H9 (cell line): Measurements from ENCODE around the gene FRYL. TPM values are rescaled to one million over a fixed set of nuclear protein-coding genes. Genes with fewer than 3 reads are reported as not detected.

Source experiments
- DNase-seq: peaks from one replicate; pipeline ENCODE4 v3.0.0-alpha.2; 2017
- H2AFZ ChIP-seq: one replicate; pipeline ENCODE4 v1.6.1; 2013; ENCODE audit warnings: mild to moderate bottlenecking, low read length, control low read depth, moderate library complexity
- H2AK5ac ChIP-seq: 2 replicates; pipeline ENCODE4 v1.6.1; 2013; ENCODE audit warnings: low read length, control low read depth, mixed read lengths; ENCODE audit not compliant: insufficient read length
- H2BK120ac ChIP-seq: one replicate; pipeline ENCODE4 v1.6.1; 2013; ENCODE audit warnings: low read depth, mild to moderate bottlenecking, low read length, control low read depth, inconsistent platforms; ENCODE audit not compliant: poor library complexity, severe bottlenecking
- H2BK12ac ChIP-seq: 2 replicates; pipeline ENCODE4 v1.6.1; 2013; ENCODE audit warnings: low read length, control low read depth, mixed read lengths, low read depth; ENCODE audit not compliant: insufficient read length
- H2BK15ac ChIP-seq: 2 replicates; pipeline ENCODE4 v1.6.1; 2013; ENCODE audit warnings: low read depth, low read length, control low read depth
- H2BK20ac ChIP-seq: one replicate; pipeline ENCODE4 v1.6.1; 2013; ENCODE audit warnings: low read depth, mild to moderate bottlenecking, low read length, control low read depth, inconsistent platforms; ENCODE audit not compliant: poor library complexity, severe bottlenecking
- H2BK5ac ChIP-seq: 2 replicates; pipeline ENCODE4 v1.6.1; 2013; ENCODE audit warnings: low read length, control low read depth, mixed read lengths; ENCODE audit not compliant: insufficient read length
- H3K14ac ChIP-seq: 2 replicates; pipeline ENCODE4 v1.6.1; 2013; ENCODE audit warnings: low read length, control low read depth; ENCODE audit not compliant: insufficient read depth
- H3K18ac ChIP-seq: 2 replicates; pipeline ENCODE4 v1.6.1; 2013; ENCODE audit warnings: low read depth, mild to moderate bottlenecking, mixed read lengths, low read length, control low read depth; ENCODE audit not compliant: insufficient read length
- H3K23ac ChIP-seq: 2 replicates; pipeline ENCODE4 v1.6.1; 2013; ENCODE audit warnings: low read length, control low read depth, mixed read lengths, low read depth; ENCODE audit not compliant: insufficient read length
- H3K23me2 ChIP-seq: 2 replicates; pipeline ENCODE4 v1.6.1; 2013; ENCODE audit warnings: low read depth, mild to moderate bottlenecking, mixed read lengths, low read length, control low read depth; ENCODE audit not compliant: insufficient read length, poor library complexity, severe bottlenecking
- H3K27ac ChIP-seq: 2 replicates; pipeline ENCODE4 v1.5.1; 2013; ENCODE audit warnings: low read length, control low read depth, mixed read lengths, low read depth; ENCODE audit not compliant: insufficient read length
- H3K27me3 ChIP-seq: 2 replicates; pipeline ENCODE4 v1.6.1; 2013; ENCODE audit warnings: low read length, control low read depth, inconsistent platforms; ENCODE audit not compliant: insufficient read depth
- H3K4ac ChIP-seq: 2 replicates; pipeline ENCODE4 v1.6.1; 2013; ENCODE audit warnings: low read depth, mild to moderate bottlenecking, control low read depth, inconsistent platforms, low read length, moderate library complexity
- H3K4me1 ChIP-seq: 2 replicates; pipeline ENCODE4 v1.6.1; 2013; ENCODE audit warnings: low read length, control low read depth, inconsistent platforms; ENCODE audit not compliant: insufficient read depth
- H3K4me2 ChIP-seq: 2 replicates; pipeline ENCODE4 v1.6.1; 2013; ENCODE audit warnings: low read length, control low read depth, mixed read lengths; ENCODE audit not compliant: insufficient read length, insufficient read depth
- H3K56ac ChIP-seq: 2 replicates; pipeline ENCODE4 v1.6.1; 2013; ENCODE audit warnings: low read depth, mild to moderate bottlenecking, mixed read lengths, low read length, control low read depth; ENCODE audit not compliant: insufficient read length
- H3K79me1 ChIP-seq: 2 replicates; pipeline ENCODE4 v1.6.1; 2013; ENCODE audit warnings: low read depth, mild to moderate bottlenecking, moderate library complexity, low read length, control low read depth, inconsistent platforms; ENCODE audit not compliant: insufficient read depth, poor library complexity, severe bottlenecking
- H3K79me2 ChIP-seq: 2 replicates; pipeline ENCODE4 v1.6.1; 2013; ENCODE audit warnings: low read length, control low read depth, inconsistent platforms; ENCODE audit not compliant: insufficient read depth
- H3K9ac ChIP-seq: 2 replicates; pipeline ENCODE4 v1.6.1; 2013; ENCODE audit warnings: low read length, control low read depth, mixed read lengths; ENCODE audit not compliant: insufficient read length; ENCODE audit errors: extremely low read depth
- H3K9me3 ChIP-seq: one replicate; pipeline ENCODE4 v1.6.1; 2013; ENCODE audit warnings: low read depth, low read length, inconsistent platforms; ENCODE audit not compliant: control insufficient read depth
- H3T11ph ChIP-seq: one replicate; pipeline ENCODE4 v1.6.1; 2013; ENCODE audit warnings: mild to moderate bottlenecking, low read length, control low read depth, inconsistent platforms
- H4K20me1 ChIP-seq: one replicate; pipeline ENCODE4 v1.6.1; 2013; ENCODE audit not compliant: control insufficient read depth, insufficient read length, insufficient read depth
- H4K5ac ChIP-seq: 2 replicates; pipeline ENCODE4 v1.6.1; 2013; ENCODE audit warnings: low read depth, mild to moderate bottlenecking, mixed read lengths, low read length, control low read depth; ENCODE audit not compliant: insufficient read length
- H4K8ac ChIP-seq: replicated peaks from 2 replicates; pipeline ENCODE4 v1.6.1; 2013; ENCODE audit warnings: low read length, control low read depth, mixed read lengths, low read depth; ENCODE audit not compliant: insufficient read length
- H4K91ac ChIP-seq: 2 replicates; pipeline ENCODE4 v1.6.1; 2013; ENCODE audit warnings: low read depth, mild to moderate bottlenecking, moderate library complexity, mixed read lengths, low read length, control low read depth; ENCODE audit not compliant: insufficient read length
- H3K27ac Mint-ChIP-seq, 3 experiments: 2 replicates in 2 of 3; 3 replicates in 1 of 3; pipeline ENCODE4 v1.8.0; 2020 to 2021; ENCODE audit warnings: mixed read lengths in 3 of 3, mild to moderate bottlenecking in 1 of 3, moderate library complexity in 1 of 3
- H3K27me3 Mint-ChIP-seq: 2 replicates; pipeline ENCODE4 v1.8.0; 2021; ENCODE audit warnings: low read depth, mild to moderate bottlenecking, moderate library complexity, mixed read lengths
- H3K36me3 Mint-ChIP-seq, 3 experiments: 2 replicates in 2 of 3; 3 replicates in 1 of 3; pipeline ENCODE4 v1.8.0; 2020 to 2021; ENCODE audit warnings: low read depth in 3 of 3, mixed read lengths in 3 of 3; ENCODE audit not compliant: insufficient read depth in 1 of 3
- H3K4me1 Mint-ChIP-seq, 2 experiments: 2 replicates each; pipeline ENCODE4 v1.8.0; 2020; ENCODE audit warnings: mixed read lengths in 2 of 2
- H3K4me3 Mint-ChIP-seq, 2 experiments: 2 replicates in 1 of 2; 3 replicates in 1 of 2; pipeline ENCODE4 v1.8.0; 2020 to 2021; ENCODE audit warnings: mild to moderate bottlenecking in 2 of 2, mixed read lengths in 2 of 2, moderate library complexity in 1 of 2
- H3K9me3 Mint-ChIP-seq, 2 experiments: 2 replicates in 1 of 2; 3 replicates in 1 of 2; pipeline ENCODE4 v1.8.0; 2020; ENCODE audit warnings: mild to moderate bottlenecking in 2 of 2, mixed read lengths in 2 of 2, moderate library complexity in 1 of 2
- CTCF ChIP-seq: fragments of 200-600 bp; sonication (generic); conservative IDR thresholded peaks from 3 replicates; pipeline ENCODE4 v1.8.0; 2021; ENCODE audit warnings: antibody characterized with exemption, mild to moderate bottlenecking
- WGBS: extraction: QIAGEN DNeasy Blood & Tissue Kit; methylation state at CpG from one replicate; pipeline ENCODE4 v1.1.7; 2013; ENCODE audit warnings: missing lambda C conversion rate, low lambda C conversion rate, mixed read lengths; ENCODE audit not compliant: insufficient read length; ENCODE audit errors: extremely low coverage; 5-methylcytosine and 5-hydroxymethylcytosine counted together
- total RNA-seq: library from RNA; stranded (reverse); gene quantifications from 2 replicates; pipeline ENCODE4 v1.2.1, GENCODE V29; 2021

The FRYL gene
- total RNA-seq, 1 experiment from 2014 or later, result 31.5 TPM

GRCh38 chr4:48472794-48473193 lies 307.3 kb downstream of the FRYL start:
- Histone ChIP-seq H3K4me2 (no peak overlapping the region), H2BK120ac (no peak overlapping the region), H2BK15ac (no peak overlapping the region), H3K14ac (no peak overlapping the region), H3K27me3 (no peaks in the 10 kb centered on the region), H2BK12ac (no peak overlapping the region), H3K4me1 (no peaks in the 10 kb centered on the region; the same call in 1 of the 2 replicates), H3K9ac (no peak overlapping the region), H3K56ac (no peak overlapping the region), H3K27ac (no peak overlapping the region), H3K23ac (no peak overlapping the region), H3K18ac (no peak overlapping the region), H3T11ph (no peak overlapping the region), H3K23me2 (no peaks in the 10 kb centered on the region), H3K79me2 (no peaks in the 10 kb centered on the region), H2AK5ac (no peak overlapping the region), H2BK5ac (no peak overlapping the region), H3K4ac (no peak overlapping the region), H3K79me1 (no peaks in the 10 kb centered on the region), H2BK20ac (no peak overlapping the region), H4K20me1 (no peaks in the 10 kb centered on the region), H2AFZ (no peak overlapping the region), H4K5ac (no peak overlapping the region), H4K8ac (no peak overlapping the region), H4K91ac (no peak overlapping the region), H3K9me3 (no peaks in the 10 kb centered on the region)
- peaks cover 4 to 6% of the 10 kb centered on the region in 2 experiments for H3K4me1 Mint-ChIP-seq
- no peak for DNase-seq
- H3K36me3 Mint-ChIP-seq, result no peaks in the 10 kb centered on the region
- H3K27me3 Mint-ChIP-seq, result peaks cover 2% of the 10 kb centered on the region; the same call in 1 of the 2 replicates
- no CpG with 5 or more reads among the region's 1 CpG for WGBS
- no peak overlapping the region for H3K27ac Mint-ChIP-seq
- no peak overlapping the region for H3K4me3 Mint-ChIP-seq
- TF ChIP-seq CTCF, result no peak
- no peaks in the 10 kb centered on the region; a peak in 1 of 5 replicates for H3K9me3 Mint-ChIP-seq
